SJCRH30 (cell line): ENCODE data around the gene FAP. TPM values are rescaled to one million over a fixed set of nuclear protein-coding genes. Genes with fewer than 3 reads are reported as not detected.

Experiments used
- DNase-seq, 2 experiments: peaks; one replicate each; pipeline ENCODE4 v3.0.0-alpha.2; 2015 to 2020
- H3K27ac ChIP-seq: fragments of 250-450 bp; sonication (Bioruptor Pico); 2 replicates; pipeline ENCODE4 v1.5.1; 2020; ENCODE audit warnings: mild to moderate bottlenecking, moderate library complexity
- H3K27me3 ChIP-seq: fragments of 250-450 bp; sonication (Bioruptor Pico); 2 replicates; pipeline ENCODE4 v1.5.1; 2020; ENCODE audit warnings: mild to moderate bottlenecking, moderate library complexity
- H3K36me3 ChIP-seq: fragments of 250-450 bp; sonication (Bioruptor Pico); 2 replicates; pipeline ENCODE4 v1.5.1; 2020; ENCODE audit warnings: mild to moderate bottlenecking, moderate library complexity
- H3K4me1 ChIP-seq: fragments of 250-450 bp; sonication (Bioruptor Pico); 2 replicates; pipeline ENCODE4 v1.5.1; 2020; ENCODE audit warnings: mild to moderate bottlenecking, moderate library complexity
- H3K4me3 ChIP-seq: fragments of 250-450 bp; sonication (Bioruptor Pico); 2 replicates; pipeline ENCODE4 v1.5.1; 2020; ENCODE audit warnings: mild to moderate bottlenecking, moderate library complexity
- H3K9me3 ChIP-seq: fragments of 250-450 bp; sonication (Bioruptor Pico); replicated peaks from 2 replicates; pipeline ENCODE4 v1.5.1; 2020; ENCODE audit warnings: mild to moderate bottlenecking, moderate library complexity
- total RNA-seq: library from RNA; depleted of rRNA; stranded (reverse); fragments of >200 nt; shearing (Covaris generic); gene quantifications from 2 replicates; pipeline ENCODE4 v1.2.3, GENCODE V29; 2014; rRNA removed

FAP gene
- total RNA-seq: 1.1 and 3.6 TPM in 2 replicates

DNA sequence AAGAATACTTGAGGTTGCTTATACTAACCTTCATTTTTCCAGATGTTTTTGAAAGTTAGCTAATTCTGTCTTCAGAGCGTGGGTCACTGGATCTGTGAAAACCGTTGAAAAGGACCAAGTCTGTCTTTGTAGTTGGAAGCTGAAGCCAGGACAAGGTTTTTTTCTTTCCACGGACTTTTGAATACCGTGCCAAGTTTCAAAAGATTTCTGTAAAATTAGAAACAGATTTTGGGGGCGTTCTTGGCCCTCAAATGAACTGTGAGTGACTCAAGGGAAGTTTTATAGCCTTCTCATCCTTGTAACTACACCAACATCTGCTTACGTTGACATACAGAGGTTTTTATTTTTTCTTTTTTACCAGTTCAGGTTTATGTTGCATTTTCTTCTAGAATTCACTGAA, at the start of gene FAP:
TSS of gene FAP (minus strand) at position 152 of the 400 bp plus-strand sequence. CDS start at position 34, 118 bp downstream.
- Histone ChIP-seq H3K36me3 (no peaks in the 10 kb centered on the region), H3K4me1 (peaks cover 20% of the 10 kb centered on the region; the same call in 1 of the 2 replicates), H3K9me3 (no peaks in the 10 kb centered on the region), H3K4me3 (peak within 1 kb of the TSS; percentile 44), H3K27ac (peak within 1 kb of the TSS; percentile 67), H3K27me3 (no peaks in the 10 kb centered on the region)
- peak in 1 of 2 experiments; percentile 37 for DNase-seq

DNA sequence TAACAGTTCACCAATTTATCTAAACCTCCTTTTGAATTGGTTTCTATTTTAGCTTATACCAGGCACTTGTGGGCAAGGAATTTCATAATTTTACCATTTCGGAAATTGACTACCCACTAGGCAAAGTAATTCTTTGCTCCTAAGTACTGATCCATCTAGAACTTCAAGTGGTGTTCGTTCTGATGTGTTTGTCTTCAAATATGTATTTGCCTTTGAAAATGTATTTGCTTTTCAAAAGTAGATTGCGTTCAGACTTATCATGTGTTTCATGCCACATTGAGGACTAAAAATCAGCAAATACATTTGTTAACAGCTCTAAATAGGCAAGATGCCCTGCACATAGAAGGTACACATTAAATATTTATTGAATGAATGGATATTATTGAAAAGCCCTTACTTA, 48.5 kb upstream of the FAP start:
- Histone ChIP-seq H3K27ac (no peak overlapping the region), H3K4me3 (no peak overlapping the region), H3K4me1 (no peaks in the 10 kb centered on the region), H3K9me3 (no peaks in the 10 kb centered on the region), H3K36me3 (no peaks in the 10 kb centered on the region), H3K27me3 (no peaks in the 10 kb centered on the region)
- no peak for DNase-seq

DNA sequence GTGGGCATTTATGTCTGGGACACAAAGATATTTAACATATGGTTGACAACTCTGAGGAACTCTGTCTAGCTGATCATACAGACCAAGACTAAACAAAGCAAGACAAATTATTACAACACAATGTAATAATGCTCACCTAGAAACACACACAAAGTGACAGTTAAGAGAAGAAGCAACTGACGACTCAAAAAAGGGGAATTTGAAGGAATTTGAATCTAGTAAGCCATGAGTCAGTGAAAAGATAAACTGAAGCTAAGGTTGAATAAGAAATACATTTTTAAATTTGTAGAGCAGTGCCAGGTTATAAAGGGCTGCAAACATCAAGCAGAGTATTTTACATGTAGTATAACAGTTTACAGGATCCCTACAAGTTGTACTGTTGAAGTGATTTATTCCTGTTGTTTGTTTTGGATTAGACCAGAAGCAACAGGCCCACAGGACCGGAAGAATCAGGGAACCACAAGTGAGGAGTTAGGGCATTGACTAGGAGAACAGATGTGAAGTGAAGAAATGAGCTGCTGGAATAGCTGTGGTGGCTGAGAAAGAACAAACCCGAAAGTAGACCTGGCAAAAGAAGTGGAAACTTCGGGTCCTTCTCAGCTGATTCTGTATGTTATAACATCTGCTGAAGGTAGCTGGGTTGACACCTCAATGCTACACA, 39.6 kb upstream of the FAP start:
- DNase-seq: no peak

DNA sequence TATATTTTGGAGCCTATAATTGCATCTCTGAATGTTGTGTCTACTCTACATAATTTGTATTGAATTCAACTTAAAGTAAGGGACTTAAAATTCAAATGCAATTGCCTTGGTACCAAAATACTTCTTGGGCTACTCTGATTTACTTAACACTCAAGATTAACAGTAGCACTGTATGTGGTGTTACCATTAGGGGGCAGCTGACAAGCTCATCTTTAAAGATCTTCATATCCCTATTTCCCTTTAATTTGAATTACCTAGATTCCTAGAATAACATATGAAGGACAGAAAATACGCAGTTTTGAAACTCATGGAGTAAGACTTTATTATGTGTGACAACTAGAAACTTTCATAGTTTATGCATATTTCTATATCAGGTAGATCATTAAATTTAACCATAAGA, 37.4 kb upstream of the FAP start:
- H3K9me3 ChIP-seq: no peaks in the 10 kb centered on the region
- H3K27me3 ChIP-seq: no peaks in the 10 kb centered on the region; the same call in 1 of the 2 replicates
- H3K4me3 ChIP-seq: no peak overlapping the region
- H3K27ac ChIP-seq: no peak overlapping the region
- no peaks in the 10 kb centered on the region for H3K4me1 ChIP-seq
- no peaks in the 10 kb centered on the region for H3K36me3 ChIP-seq
- no peak for DNase-seq

More for the DNA sequence above, 39.6 kb upstream of the FAP start:
- no peaks in the 10 kb centered on the region; the same call in 1 of the 2 replicates for H3K27me3 ChIP-seq
- no peaks in the 10 kb centered on the region for H3K9me3 ChIP-seq
- no peak overlapping the region for H3K4me3 ChIP-seq
- no peak overlapping the region for H3K27ac ChIP-seq
- no peaks in the 10 kb centered on the region for H3K36me3 ChIP-seq
- H3K4me1 ChIP-seq: no peaks in the 10 kb centered on the region

- DNase-seq: no peak
- no peaks in the 10 kb centered on the region for H3K4me1 ChIP-seq
- no peak overlapping the region for H3K27ac ChIP-seq
- H3K27me3 ChIP-seq: no peaks in the 10 kb centered on the region
- H3K9me3 ChIP-seq: no peaks in the 10 kb centered on the region
- no peak overlapping the region for H3K4me3 ChIP-seq
- H3K36me3 ChIP-seq: no peaks in the 10 kb centered on the region
Measured at GRCh38 chr2:162277381-162277780, 34.1 kb upstream of the FAP start.

DNA sequence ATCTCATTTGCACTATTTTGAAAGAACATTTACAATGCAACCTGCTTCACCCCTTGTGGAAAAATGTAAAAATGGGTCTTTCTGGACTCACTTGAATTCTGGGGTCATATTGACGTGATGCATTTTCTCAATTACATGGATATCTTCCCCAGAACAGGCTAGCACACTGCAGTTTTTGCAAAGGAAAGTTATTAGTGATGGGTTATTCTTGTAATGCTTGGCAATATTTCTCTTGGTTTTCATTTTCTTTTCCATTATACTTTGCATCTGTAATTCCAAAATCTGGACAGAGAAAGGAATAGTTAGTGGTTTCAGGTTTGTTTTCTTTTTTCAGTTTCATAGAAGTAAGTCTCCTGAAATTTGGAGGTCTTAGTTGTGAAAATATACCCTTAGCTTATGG, 24.8 kb upstream of the FAP start:
- no peak overlapping the region for H3K27ac ChIP-seq
- no peaks in the 10 kb centered on the region for H3K36me3 ChIP-seq
- no peaks in the 10 kb centered on the region for H3K27me3 ChIP-seq
- H3K4me3 ChIP-seq: no peak overlapping the region
- H3K4me1 ChIP-seq: no peaks in the 10 kb centered on the region
- DNase-seq: no peak
- H3K9me3 ChIP-seq: no peaks in the 10 kb centered on the region

- no peaks in the 10 kb centered on the region for H3K36me3 ChIP-seq
- DNase-seq: no peak
- no peaks in the 10 kb centered on the region for H3K27me3 ChIP-seq
- H3K4me3 ChIP-seq: no peak overlapping the region
- H3K27ac ChIP-seq: no peak overlapping the region
- no peaks in the 10 kb centered on the region for H3K4me1 ChIP-seq
- H3K9me3 ChIP-seq: no peaks in the 10 kb centered on the region
Measured at GRCh38 chr2:162267496-162267895, 24.3 kb upstream of the FAP start.

GRCh38 chr2:162266460-162266760, 23.2 kb upstream of the FAP start:
- no peak overlapping the region for H3K27ac ChIP-seq
- H3K4me1 ChIP-seq: no peaks in the 10 kb centered on the region
- no peaks in the 10 kb centered on the region for H3K9me3 ChIP-seq
- no peak for DNase-seq
- H3K27me3 ChIP-seq: no peaks in the 10 kb centered on the region
- no peak overlapping the region for H3K4me3 ChIP-seq
- no peaks in the 10 kb centered on the region for H3K36me3 ChIP-seq

GRCh38 chr2:162265666-162266459, 22.6 kb upstream of the FAP start:
- H3K4me3 ChIP-seq: no peak overlapping the region
- 0 out of 2 replicates have a peak, but pooled peaks cover 3% of the 10 kb centered on the region for H3K4me1 ChIP-seq
- H3K27ac ChIP-seq: no peak overlapping the region
- no peak for DNase-seq
- no peaks in the 10 kb centered on the region for H3K36me3 ChIP-seq
- no peaks in the 10 kb centered on the region for H3K9me3 ChIP-seq
- H3K27me3 ChIP-seq: no peaks in the 10 kb centered on the region

DNA sequence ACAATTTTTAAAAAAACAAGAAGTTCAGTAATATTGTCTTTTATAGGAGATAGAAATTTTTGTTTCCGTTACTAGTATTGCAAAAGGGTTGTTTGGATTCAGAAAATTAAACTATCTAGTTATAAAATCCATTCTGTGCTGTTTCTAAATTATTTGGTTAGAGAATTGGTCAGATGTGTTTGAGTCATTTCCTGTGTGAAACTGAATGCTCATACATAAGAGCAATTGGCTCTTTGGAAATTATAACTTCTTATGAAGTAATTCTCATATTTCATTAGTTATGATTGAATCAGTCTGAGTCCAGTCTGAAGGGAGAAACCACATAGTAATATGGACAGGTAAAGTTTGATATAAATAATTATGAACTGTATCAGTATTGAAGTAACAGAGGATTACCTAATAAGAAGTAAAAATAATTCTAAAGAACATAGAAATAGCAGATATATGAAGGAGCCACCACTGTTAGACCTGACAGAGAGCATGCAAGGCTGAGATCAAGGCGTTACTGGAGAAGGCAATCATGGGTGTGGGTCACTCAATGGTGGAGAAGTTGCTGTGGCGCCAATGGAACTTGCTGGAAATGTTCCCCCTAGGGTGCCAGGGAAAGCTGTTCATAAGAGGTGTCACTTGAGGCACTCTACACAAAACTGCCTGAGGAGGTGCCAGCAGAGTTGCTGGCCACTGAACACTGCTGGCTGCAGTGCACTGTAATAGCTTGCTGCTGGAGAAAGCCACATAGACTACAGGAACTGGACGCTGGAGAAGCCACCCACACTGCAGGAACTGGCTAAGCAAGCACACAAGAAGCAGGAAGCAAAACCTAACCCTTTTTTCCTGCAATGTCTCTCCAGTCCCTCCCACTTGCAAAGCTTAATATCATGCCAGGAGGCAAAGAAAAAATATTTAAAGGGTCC, 18.0 kb upstream of the FAP start:
- Histone ChIP-seq H3K36me3 (no peaks in the 10 kb centered on the region), H3K9me3 (no peaks in the 10 kb centered on the region), H3K27me3 (no peaks in the 10 kb centered on the region), H3K27ac (no peak overlapping the region), H3K4me3 (no peak overlapping the region), H3K4me1 (0 out of 2 replicates have a peak, but pooled peaks cover 3% of the 10 kb centered on the region)
- DNase-seq: peak; percentile 4 to 13

DNA sequence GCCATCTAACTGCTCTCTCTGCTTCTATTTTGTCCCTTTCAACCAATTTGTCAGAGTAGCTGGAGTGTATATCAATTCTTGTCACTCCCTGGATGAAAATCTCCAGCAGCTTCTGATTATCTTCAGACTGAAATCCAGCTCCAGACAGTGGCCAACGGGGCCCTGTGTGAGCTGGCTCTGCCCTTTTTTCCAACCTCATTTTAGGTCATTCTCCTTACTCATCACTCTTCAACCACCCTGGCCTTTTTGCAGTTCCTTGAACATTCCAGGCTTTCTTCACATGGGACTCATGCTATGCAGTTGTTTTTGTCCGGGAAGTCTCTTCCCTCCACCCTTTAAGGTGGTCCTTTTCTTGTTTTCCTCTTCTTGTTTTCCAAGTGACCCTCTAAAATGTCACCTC, 15.4 kb upstream of the FAP start:
- H3K27me3 ChIP-seq: no peaks in the 10 kb centered on the region
- H3K27ac ChIP-seq: no peak overlapping the region
- H3K36me3 ChIP-seq: no peaks in the 10 kb centered on the region
- H3K4me3 ChIP-seq: no peak overlapping the region
- DNase-seq: no peak
- H3K4me1 ChIP-seq: 0 out of 2 replicates have a peak, but pooled peaks cover 3% of the 10 kb centered on the region
- no peaks in the 10 kb centered on the region for H3K9me3 ChIP-seq

DNA sequence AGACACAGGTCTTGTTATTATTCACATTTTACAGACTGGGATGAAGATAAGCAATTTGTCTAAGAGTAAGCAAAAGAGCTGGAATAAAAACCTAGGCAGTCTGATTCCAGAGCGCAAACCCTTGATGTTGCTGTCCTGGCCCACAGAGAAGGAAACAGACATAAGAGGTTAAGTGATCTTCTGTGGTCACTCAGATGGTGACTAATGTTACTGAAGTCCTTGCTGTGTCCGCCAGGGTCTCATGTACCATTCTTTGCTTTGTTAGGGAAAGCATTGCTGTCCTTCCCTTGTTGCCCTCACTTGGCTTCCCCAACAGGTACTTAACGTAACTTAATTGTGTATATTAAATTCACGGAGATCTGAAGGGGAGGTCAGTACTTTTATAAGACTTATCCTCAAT, 14.9 kb upstream of the FAP start:
- Histone ChIP-seq H3K4me1 (0 out of 2 replicates have a peak, but pooled peaks cover 3% of the 10 kb centered on the region), H3K4me3 (no peak overlapping the region), H3K27me3 (no peaks in the 10 kb centered on the region), H3K27ac (no peak overlapping the region), H3K36me3 (no peaks in the 10 kb centered on the region), H3K9me3 (no peaks in the 10 kb centered on the region)
- DNase-seq: no peak

DNA sequence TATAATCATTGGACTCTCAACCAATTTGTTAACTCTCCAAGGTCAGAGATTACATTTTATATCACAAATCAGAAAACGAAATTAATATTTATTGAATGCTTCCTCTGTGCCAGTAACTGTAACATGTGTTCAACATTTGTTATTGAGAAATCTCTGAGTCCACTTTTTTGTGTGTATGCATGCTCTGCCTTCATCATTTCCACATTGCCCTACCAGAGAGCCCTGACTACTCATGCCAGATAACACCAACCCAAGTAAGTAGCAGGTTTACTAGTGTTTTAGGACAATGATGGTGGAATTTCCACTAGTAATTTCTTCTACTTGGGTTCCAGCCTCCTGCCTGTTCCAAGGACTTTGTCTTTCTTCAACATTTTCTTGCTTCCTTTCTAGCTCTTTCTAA, 14.2 kb upstream of the FAP start:
- H3K4me1 ChIP-seq: 0 out of 2 replicates have a peak, but pooled peaks cover 3% of the 10 kb centered on the region
- no peak overlapping the region for H3K4me3 ChIP-seq
- no peaks in the 10 kb centered on the region for H3K36me3 ChIP-seq
- no peaks in the 10 kb centered on the region for H3K9me3 ChIP-seq
- H3K27me3 ChIP-seq: no peaks in the 10 kb centered on the region
- DNase-seq: no peak
- H3K27ac ChIP-seq: no peak overlapping the region

DNA sequence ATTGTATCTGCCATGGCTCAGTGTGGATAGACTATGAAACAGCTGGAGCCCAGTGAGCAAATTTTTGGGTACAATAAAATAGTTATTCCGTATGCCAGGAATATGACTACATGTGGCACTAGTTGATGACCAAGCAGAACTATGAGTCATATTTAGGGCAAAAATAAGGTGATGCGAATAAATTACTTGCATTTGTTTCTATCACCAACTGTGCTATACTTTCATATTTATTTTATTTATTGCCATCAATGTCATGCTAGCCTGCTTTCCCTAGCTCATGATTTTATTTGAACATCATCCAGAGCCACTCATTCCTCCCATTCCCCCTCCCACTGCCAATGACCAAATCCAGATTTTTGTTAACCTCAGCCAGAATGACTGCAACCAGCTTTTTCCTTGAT, 13.3 kb upstream of the FAP start:
- 0 out of 2 replicates have a peak, but pooled peaks cover 3% of the 10 kb centered on the region for H3K4me1 ChIP-seq
- H3K9me3 ChIP-seq: no peaks in the 10 kb centered on the region
- H3K27me3 ChIP-seq: no peaks in the 10 kb centered on the region
- no peak for DNase-seq
- H3K27ac ChIP-seq: no peak overlapping the region
- H3K36me3 ChIP-seq: no peaks in the 10 kb centered on the region
- no peak overlapping the region for H3K4me3 ChIP-seq
